Measurements from ENCODE around the gene RENBP.

GRCh38 chrX:153984351-153985178 is 40.1 kb upstream of the RENBP start:
- TF ChIP-seq SP2 (tag by site-specific recombination; IDR thresholded peaks at IDR 0.05): no peak
- TF ChIP-seq, protein P1, sequence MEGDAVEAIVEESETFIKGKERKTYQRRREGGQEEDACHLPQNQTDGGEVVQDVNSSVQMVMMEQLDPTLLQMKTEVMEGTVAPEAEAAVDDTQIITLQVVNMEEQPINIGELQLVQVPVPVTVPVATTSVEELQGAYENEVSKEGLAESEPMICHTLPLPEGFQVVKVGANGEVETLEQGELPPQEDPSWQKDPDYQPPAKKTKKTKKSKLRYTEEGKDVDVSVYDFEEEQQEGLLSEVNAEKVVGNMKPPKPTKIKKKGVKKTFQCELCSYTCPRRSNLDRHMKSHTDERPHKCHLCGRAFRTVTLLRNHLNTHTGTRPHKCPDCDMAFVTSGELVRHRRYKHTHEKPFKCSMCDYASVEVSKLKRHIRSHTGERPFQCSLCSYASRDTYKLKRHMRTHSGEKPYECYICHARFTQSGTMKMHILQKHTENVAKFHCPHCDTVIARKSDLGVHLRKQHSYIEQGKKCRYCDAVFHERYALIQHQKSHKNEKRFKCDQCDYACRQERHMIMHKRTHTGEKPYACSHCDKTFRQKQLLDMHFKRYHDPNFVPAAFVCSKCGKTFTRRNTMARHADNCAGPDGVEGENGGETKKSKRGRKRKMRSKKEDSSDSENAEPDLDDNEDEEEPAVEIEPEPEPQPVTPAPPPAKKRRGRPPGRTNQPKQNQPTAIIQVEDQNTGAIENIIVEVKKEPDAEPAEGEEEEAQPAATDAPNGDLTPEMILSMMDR (tag by site-specific recombination; IDR thresholded peaks at IDR 0.05): no peak
- TF ChIP-seq EGR2 (tag by site-specific recombination; IDR thresholded peaks at IDR 0.05; ENCODE audit: low read depth): no peak
- TF ChIP-seq, protein P2, sequence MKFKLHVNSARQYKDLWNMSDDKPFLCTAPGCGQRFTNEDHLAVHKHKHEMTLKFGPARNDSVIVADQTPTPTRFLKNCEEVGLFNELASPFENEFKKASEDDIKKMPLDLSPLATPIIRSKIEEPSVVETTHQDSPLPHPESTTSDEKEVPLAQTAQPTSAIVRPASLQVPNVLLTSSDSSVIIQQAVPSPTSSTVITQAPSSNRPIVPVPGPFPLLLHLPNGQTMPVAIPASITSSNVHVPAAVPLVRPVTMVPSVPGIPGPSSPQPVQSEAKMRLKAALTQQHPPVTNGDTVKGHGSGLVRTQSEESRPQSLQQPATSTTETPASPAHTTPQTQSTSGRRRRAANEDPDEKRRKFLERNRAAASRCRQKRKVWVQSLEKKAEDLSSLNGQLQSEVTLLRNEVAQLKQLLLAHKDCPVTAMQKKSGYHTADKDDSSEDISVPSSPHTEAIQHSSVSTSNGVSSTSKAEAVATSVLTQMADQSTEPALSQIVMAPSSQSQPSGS (tag by site-specific recombination; IDR thresholded peaks at IDR 0.05; ENCODE audit: low read depth): no peak
- TF ChIP-seq ZNF211 (tag by site-specific recombination; IDR thresholded peaks at IDR 0.05; ENCODE audit: low read depth): no peak
- no peak for TF ChIP-seq ZNF140 (tag by site-specific recombination; IDR thresholded peaks at IDR 0.05)
- TF ChIP-seq, protein P3, sequence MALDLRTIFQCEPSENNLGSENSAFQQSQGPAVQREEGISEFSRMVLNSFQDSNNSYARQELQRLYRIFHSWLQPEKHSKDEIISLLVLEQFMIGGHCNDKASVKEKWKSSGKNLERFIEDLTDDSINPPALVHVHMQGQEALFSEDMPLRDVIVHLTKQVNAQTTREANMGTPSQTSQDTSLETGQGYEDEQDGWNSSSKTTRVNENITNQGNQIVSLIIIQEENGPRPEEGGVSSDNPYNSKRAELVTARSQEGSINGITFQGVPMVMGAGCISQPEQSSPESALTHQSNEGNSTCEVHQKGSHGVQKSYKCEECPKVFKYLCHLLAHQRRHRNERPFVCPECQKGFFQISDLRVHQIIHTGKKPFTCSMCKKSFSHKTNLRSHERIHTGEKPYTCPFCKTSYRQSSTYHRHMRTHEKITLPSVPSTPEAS (tag by site-specific recombination; IDR thresholded peaks at IDR 0.05): no peak
- TF ChIP-seq ZNF366 (tag by site-specific recombination; conservative IDR thresholded peaks at IDR 0.05): no peak
- TF ChIP-seq ZSCAN16 (tag by site-specific recombination; IDR thresholded peaks at IDR 0.05): no peak
- TF ChIP-seq, protein P4, sequence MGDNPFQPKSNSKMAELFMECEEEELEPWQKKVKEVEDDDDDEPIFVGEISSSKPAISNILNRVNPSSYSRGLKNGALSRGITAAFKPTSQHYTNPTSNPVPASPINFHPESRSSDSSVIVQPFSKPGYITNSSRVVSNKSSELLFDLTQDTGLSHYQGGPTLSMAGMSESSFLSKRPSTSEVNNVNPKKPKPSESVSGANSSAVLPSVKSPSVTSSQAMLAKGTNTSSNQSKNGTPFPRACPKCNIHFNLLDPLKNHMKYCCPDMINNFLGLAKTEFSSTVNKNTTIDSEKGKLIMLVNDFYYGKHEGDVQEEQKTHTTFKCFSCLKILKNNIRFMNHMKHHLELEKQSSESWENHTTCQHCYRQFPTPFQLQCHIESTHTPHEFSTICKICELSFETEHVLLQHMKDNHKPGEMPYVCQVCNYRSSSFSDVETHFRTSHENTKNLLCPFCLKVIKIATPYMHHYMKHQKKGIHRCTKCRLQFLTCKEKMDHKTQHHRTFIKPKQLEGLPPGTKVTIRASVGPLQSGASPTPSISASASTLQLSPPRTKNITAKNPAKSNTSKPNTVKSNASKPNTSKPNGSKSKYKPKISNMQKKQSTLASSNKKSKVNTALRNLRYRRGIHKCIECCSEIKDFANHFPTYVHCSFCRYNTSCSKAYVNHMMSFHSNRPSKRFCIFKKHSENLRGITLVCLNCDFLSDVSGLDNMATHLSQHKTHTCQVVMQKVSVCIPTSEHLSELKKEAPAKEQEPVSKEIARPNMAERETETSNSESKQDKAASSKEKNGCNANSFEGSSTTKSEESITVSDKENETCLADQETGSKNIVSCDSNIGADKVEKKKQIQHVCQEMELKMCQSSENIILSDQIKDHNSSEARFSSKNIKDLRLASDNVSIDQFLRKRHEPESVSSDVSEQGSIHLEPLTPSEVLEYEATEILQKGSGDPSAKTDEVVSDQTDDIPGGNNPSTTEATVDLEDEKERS (tag by site-specific recombination; IDR thresholded peaks at IDR 0.05): no peak
- TF ChIP-seq ZNF138 (tag by site-specific recombination; IDR thresholded peaks at IDR 0.05; ENCODE audit: borderline replicate concordance): no peak
- TF ChIP-seq ZNF10 (tag by site-specific recombination; IDR thresholded peaks at IDR 0.05): no peak
